ENCODE data around the gene EFHC1.
A peak's percentile ranks its signal among the peaks of the same experiment; 100 is the strongest.

Gene EFHC1

GRCh38 chr6:52419809-52420667, at the start of gene EFHC1:
EFHC1 (plus strand) TSS chr6:52420342; CDS start chr6:52420411, 69 bp downstream.
- Histone ChIP-seq H3K27ac (ENCODE audit: low read depth, low read length) (peak within 1 kb of the TSS; percentile 28; the same call in 1 of the 2 replicates), H3K9me2 (replicated peaks; ENCODE audit: control insufficient read depth, low read length) (no peaks in the 10 kb centered on the region), H3K9me3 (ENCODE audit: control insufficient read depth, insufficient read depth, low read length) (no peaks in the 10 kb centered on the region), H4K20me1 (ENCODE audit: control insufficient read depth, insufficient read depth, low read depth, low read length) (no peaks in the 10 kb centered on the region), H3K4me1 (ENCODE audit: control insufficient read depth, low read length) (peaks cover 27% of the 10 kb centered on the region), H3K27me3 (ENCODE audit: control insufficient read depth, low read length) (peaks cover 12% of the 10 kb centered on the region), H3K79me2 (ENCODE audit: control insufficient read depth, low read length) (peaks cover 4% of the 10 kb centered on the region; the same call in 1 of the 2 replicates), H3K36me3 (ENCODE audit: control insufficient read depth, low read length) (0 out of 2 replicates have a peak, but pooled peaks cover 3% of the 10 kb centered on the region), H3K4me2 (ENCODE audit: low read length) (peak within 1 kb of the TSS; percentile 95), H3K4me3 (ENCODE audit: low read length) (peak within 1 kb of the TSS; percentile 96), H3F3A (ENCODE audit: control insufficient read depth, insufficient read depth) (peaks cover 4% of the 10 kb centered on the region)
- TF ChIP-seq EZH2phosphoT487 (IDR thresholded peaks at IDR 0.05; ENCODE audit: borderline replicate concordance, low read length) (no peak), CTCF (IDR thresholded peaks at IDR 0.05; ENCODE audit: low read depth, low read length, poor library complexity, severe bottlenecking) (no peak)

GRCh38 chr6:52371656-52372191, 48.4 kb upstream of the EFHC1 start:
- H3K9me3 ChIP-seq (ENCODE audit: control insufficient read depth, insufficient read depth, low read length) = no peaks in the 10 kb centered on the region
- no peaks in the 10 kb centered on the region for H3K27me3 ChIP-seq (ENCODE audit: control insufficient read depth, low read length)
- peaks cover 12% of the 10 kb centered on the region for H3K36me3 ChIP-seq (ENCODE audit: control insufficient read depth, low read length)
- H3K9me2 ChIP-seq (replicated peaks; ENCODE audit: control insufficient read depth, low read length) = no peaks in the 10 kb centered on the region
- H4K20me1 ChIP-seq (ENCODE audit: control insufficient read depth, insufficient read depth, low read depth, low read length) = no peaks in the 10 kb centered on the region
- TF ChIP-seq EZH2phosphoT487 (IDR thresholded peaks at IDR 0.05; ENCODE audit: borderline replicate concordance, low read length) (no peak), CTCF (IDR thresholded peaks at IDR 0.05; ENCODE audit: low read depth, low read length, poor library complexity, severe bottlenecking) (no peak)
- no peaks in the 10 kb centered on the region for H3K4me1 ChIP-seq (ENCODE audit: control insufficient read depth, low read length)
- H3K79me2 ChIP-seq (ENCODE audit: control insufficient read depth, low read length) = peaks cover 3% of the 10 kb centered on the region; the same call in 1 of the 2 replicates
- H3K4me2 ChIP-seq (ENCODE audit: low read length) = no peak overlapping the region
- no peak overlapping the region for H3K27ac ChIP-seq (ENCODE audit: low read depth, low read length)
- no peak overlapping the region for H3K4me3 ChIP-seq (ENCODE audit: low read length)
- H3F3A ChIP-seq (ENCODE audit: control insufficient read depth, insufficient read depth) = no peaks in the 10 kb centered on the region

- Histone ChIP-seq H3K36me3 (ENCODE audit: control insufficient read depth, low read length) (peaks cover under 1% of the 10 kb centered on the region), H3K4me2 (ENCODE audit: low read length) (no peak overlapping the region), H3K79me2 (ENCODE audit: control insufficient read depth, low read length) (peaks cover 3% of the 10 kb centered on the region; the same call in 1 of the 2 replicates), H3K4me1 (ENCODE audit: control insufficient read depth, low read length) (peaks cover 12% of the 10 kb centered on the region), H3K27ac (ENCODE audit: low read depth, low read length) (no peak overlapping the region), H3K4me3 (ENCODE audit: low read length) (no peak overlapping the region), H4K20me1 (ENCODE audit: control insufficient read depth, insufficient read depth, low read depth, low read length) (no peaks in the 10 kb centered on the region), H3K9me3 (ENCODE audit: control insufficient read depth, insufficient read depth, low read length) (no peaks in the 10 kb centered on the region), H3K27me3 (ENCODE audit: control insufficient read depth, low read length) (no peaks in the 10 kb centered on the region), H3F3A (ENCODE audit: control insufficient read depth, insufficient read depth) (no peaks in the 10 kb centered on the region), H3K9me2 (replicated peaks; ENCODE audit: control insufficient read depth, low read length) (no peaks in the 10 kb centered on the region)
- TF ChIP-seq CTCF (IDR thresholded peaks at IDR 0.05; ENCODE audit: low read depth, low read length, poor library complexity, severe bottlenecking) (no peak), EZH2phosphoT487 (IDR thresholded peaks at IDR 0.05; ENCODE audit: borderline replicate concordance, low read length) (no peak)
Measured at GRCh38 chr6:52373151-52373690, 46.9 kb upstream of the EFHC1 start.

Measured in DOHH2 (cell line).